HEK293T (cell line): Measurements from ENCODE around the gene SYNDIG1L.
"Not testable (repeated sequence)": the region's sequence is repeated elsewhere in the genome, so short reads cannot be mapped to it uniquely, and the experiment has no call there.

Experiments
- CTCF ChIA-PET: fragments of 350-600 bp; formaldehyde crosslinking; extraction: SDS; loops from one replicate; lab custom pipeline; 2021; ENCODE audit warnings: antibody characterized with exemption, inconsistent platforms; lab: Yijun Ruan, JAX
- POLR2A ChIA-PET: fragments of 350-600 bp; formaldehyde crosslinking; extraction: SDS; loops from one replicate; lab custom pipeline; 2020; ENCODE audit warnings: antibody characterized with exemption, inconsistent platforms; lab: Yijun Ruan, JAX
- DNase-seq: peaks from one replicate; pipeline ENCODE4 v3.0.0; 2012; ENCODE audit warnings: mixed read lengths; ENCODE audit errors: extremely low spot score
- ARNT ChIP-seq: fragments of 450-650 bp; IDR thresholded peaks from 2 replicates; pipeline ENCODE4 v1.6.1; 2017; ENCODE audit warnings: mild to moderate bottlenecking
- BHLHE40 ChIP-seq: fragments of 450-650 bp; IDR thresholded peaks from 2 replicates; pipeline ENCODE4 v1.6.1; 2016; ENCODE audit warnings: mild to moderate bottlenecking, moderate library complexity, borderline replicate concordance
- CTBP1 ChIP-seq: fragments of 450-650 bp; IDR thresholded peaks from 2 replicates; pipeline ENCODE4 v1.6.1; 2016; ENCODE audit warnings: borderline replicate concordance
- ELF4 ChIP-seq: fragments of 450-650 bp; IDR thresholded peaks from 2 replicates; pipeline ENCODE4 v1.6.1; 2017; ENCODE audit warnings: antibody characterized with exemption
- FOXA1 ChIP-seq: fragments of 450-650 bp; IDR thresholded peaks from 2 replicates; pipeline ENCODE4 v1.6.1; 2016; ENCODE audit warnings: mild to moderate bottlenecking
- FOXK2 ChIP-seq: fragments of 450-650 bp; IDR thresholded peaks from 2 replicates; pipeline ENCODE4 v1.6.1; 2016; ENCODE audit warnings: mild to moderate bottlenecking
- FOXM1 ChIP-seq: fragments of 450-650 bp; IDR thresholded peaks from 2 replicates; pipeline ENCODE4 v1.6.1; 2017; ENCODE audit warnings: mild to moderate bottlenecking, borderline replicate concordance
- HDGF ChIP-seq: fragments of 450-650 bp; IDR thresholded peaks from 2 replicates; pipeline ENCODE4 v1.6.1; 2017; ENCODE audit warnings: antibody characterized with exemption, borderline replicate concordance
- L3MBTL2 ChIP-seq: fragments of 450-650 bp; conservative IDR thresholded peaks from 2 replicates; pipeline ENCODE4 v1.6.1; 2016; ENCODE audit warnings: mild to moderate bottlenecking
- LEF1 ChIP-seq: fragments of 450-650 bp; IDR thresholded peaks from 2 replicates; pipeline ENCODE4 v1.6.1; 2017; ENCODE audit warnings: mild to moderate bottlenecking, borderline replicate concordance
- NFRKB ChIP-seq: fragments of 450-650 bp; IDR thresholded peaks from 2 replicates; pipeline ENCODE4 v1.6.1; 2016; ENCODE audit warnings: mild to moderate bottlenecking, moderate library complexity
- PKNOX1 ChIP-seq: fragments of 450-650 bp; IDR thresholded peaks from 2 replicates; pipeline ENCODE4 v1.6.1; 2016
- SP1 ChIP-seq: fragments of 450-650 bp; IDR thresholded peaks from 2 replicates; pipeline ENCODE4 v1.6.1; 2017
- SUZ12 ChIP-seq: fragments of 450-650 bp; IDR thresholded peaks from 2 replicates; pipeline ENCODE4 v1.6.1; 2016; ENCODE audit warnings: mild to moderate bottlenecking
- TARDBP ChIP-seq: fragments of 450-650 bp; IDR thresholded peaks from 2 replicates; pipeline ENCODE4 v1.6.1; 2016
- ZNF384 ChIP-seq: fragments of 450-650 bp; IDR thresholded peaks from 2 replicates; pipeline ENCODE4 v1.6.1; 2016

The SYNDIG1L gene

GRCh38 chr14:74389980-74390379 lies 36.0 kb downstream of the SYNDIG1L start:
- no peak for DNase-seq
- POLR2A ChIA-PET: no interaction called here
- TF ChIP-seq BHLHE40: no peak
- no peak for TF ChIP-seq HDGF
- no peak for TF ChIP-seq ELF4
- no peak for TF ChIP-seq L3MBTL2
- no peak for TF ChIP-seq FOXK2
- no peak for TF ChIP-seq FOXM1
- no peak for TF ChIP-seq FOXA1
- no peak for TF ChIP-seq TARDBP
- TF ChIP-seq SP1: no peak
- no peak for TF ChIP-seq PKNOX1
- TF ChIP-seq NFRKB: no peak
- CTCF ChIA-PET: no interaction called here

GRCh38 chr14:74382231-74382630 lies 43.8 kb downstream of the SYNDIG1L start:
- POLR2A ChIA-PET: no interaction called here
- CTCF ChIA-PET: interaction anchor here (1.2 kb wide), 1 partner anchor 19 kb away, joined by 5 read pairs; no protein-coding TSS in a partner anchor
- no peak for DNase-seq
- TF ChIP-seq FOXA1: no peak
- TF ChIP-seq SP1: no peak
- TF ChIP-seq SUZ12: no peak
- no peak for TF ChIP-seq BHLHE40
- no peak for TF ChIP-seq CTBP1
- no peak for TF ChIP-seq LEF1
- no peak for TF ChIP-seq ELF4
- TF ChIP-seq L3MBTL2: no peak
- TF ChIP-seq NFRKB: no peak
- no peak for TF ChIP-seq PKNOX1

- CTCF ChIA-PET: interaction anchor here (1.2 kb wide), 1 partner anchor 18 kb away, joined by 5 read pairs; no protein-coding TSS in a partner anchor
- DNase-seq, POLR2A ChIA-PET: not testable (repeated sequence)
Observed at GRCh38 chr14:74381571-74381970, 44.4 kb downstream of the SYNDIG1L start.

- no peak for TF ChIP-seq FOXK2
- no peak for TF ChIP-seq CTBP1
- no peak for TF ChIP-seq SP1
- TF ChIP-seq ARNT: no peak
- no peak for TF ChIP-seq FOXM1
- no peak for TF ChIP-seq ZNF384
- TF ChIP-seq BHLHE40: no peak
- TF ChIP-seq HDGF: no peak
- TF ChIP-seq LEF1: no peak
- no peak for TF ChIP-seq PKNOX1
- TF ChIP-seq NFRKB: no peak
- ChIA-PET CTCF (no interaction called here), POLR2A (no interaction called here)
- DNase-seq: no peak
Observed at GRCh38 chr14:74380845-74381244, 45.2 kb downstream of the SYNDIG1L start.

- ChIA-PET CTCF (interaction anchor here (0.7 kb wide), 1 partner anchor 8 kb away, joined by 3 read pairs; no protein-coding TSS in a partner anchor), POLR2A (no interaction called here)
- DNase-seq: no peak
- no peak for TF ChIP-seq SUZ12
- TF ChIP-seq ZNF384: no peak
- no peak for TF ChIP-seq FOXK2
- no peak for TF ChIP-seq LEF1
- TF ChIP-seq SP1: no peak
- no peak for TF ChIP-seq HDGF
- TF ChIP-seq L3MBTL2: no peak
Observed at GRCh38 chr14:74380172-74380571, 45.8 kb downstream of the SYNDIG1L start.

- TF ChIP-seq BHLHE40: no peak
- no peak for TF ChIP-seq CTBP1
- TF ChIP-seq FOXM1: no peak
- no peak for DNase-seq
- ChIA-PET POLR2A (no interaction called here), CTCF (no interaction called here)
Observed at GRCh38 chr14:74377976-74378690, 47.9 kb downstream of the SYNDIG1L start.

GRCh38 chr14:74368441-74368840 lies 57.6 kb downstream of the SYNDIG1L start:
- ChIA-PET POLR2A (no interaction called here), CTCF (no interaction called here)
- DNase-seq: peak; percentile 3
- no peak for TF ChIP-seq BHLHE40
